Measurements from ENCODE around the gene TCEA3. TPM values are rescaled to one million over a fixed set of nuclear protein-coding genes. Genes with fewer than 3 reads are reported as not detected.

Gene TCEA3
- total and polyA plus RNA-seq, 4 experiments from 2014 or later: 22.7 to 30.8 (median 28.3) TPM

DNA sequence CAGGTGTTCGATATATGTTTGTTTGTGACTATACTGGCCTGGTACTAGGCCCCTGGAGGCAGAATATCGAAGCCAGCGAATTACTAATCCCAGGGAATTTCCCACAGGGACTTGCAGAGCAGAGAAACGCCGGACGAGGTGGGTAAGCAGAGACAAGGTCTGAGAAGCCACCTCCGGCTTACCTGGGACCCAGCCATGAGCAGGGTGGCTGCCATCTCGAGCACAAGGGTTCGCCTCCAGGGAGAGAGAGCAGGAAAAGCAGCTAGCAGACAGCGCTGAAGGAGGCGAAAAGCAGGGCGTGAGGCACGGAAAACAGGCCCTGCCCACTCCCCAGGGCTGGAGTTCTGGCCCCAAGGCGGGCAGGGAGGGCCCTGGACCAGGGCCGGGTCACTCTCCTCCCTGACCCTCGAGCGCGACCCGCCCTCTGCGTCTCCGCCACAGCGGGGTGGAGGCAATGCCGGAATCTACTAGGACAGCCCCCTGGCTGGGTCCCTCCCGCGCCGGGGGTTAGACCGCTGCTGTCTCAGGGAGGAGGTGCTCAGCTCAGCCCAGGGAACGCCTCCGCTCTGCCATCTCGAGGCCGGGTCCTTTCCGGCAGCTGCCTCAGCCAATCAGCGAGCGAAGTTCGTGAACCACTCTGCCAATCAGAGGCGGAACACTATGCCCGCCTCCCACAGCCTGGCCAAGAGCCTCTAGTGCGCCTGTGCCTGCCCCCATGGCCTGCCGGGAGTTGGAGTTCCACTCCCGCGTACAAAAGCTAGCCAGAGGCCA, 56.6 kb downstream of the TCEA3 start:
- peak overlapping the region; percentile 95 to 100 (median 98) for H3K27ac Mint-ChIP-seq

DNA sequence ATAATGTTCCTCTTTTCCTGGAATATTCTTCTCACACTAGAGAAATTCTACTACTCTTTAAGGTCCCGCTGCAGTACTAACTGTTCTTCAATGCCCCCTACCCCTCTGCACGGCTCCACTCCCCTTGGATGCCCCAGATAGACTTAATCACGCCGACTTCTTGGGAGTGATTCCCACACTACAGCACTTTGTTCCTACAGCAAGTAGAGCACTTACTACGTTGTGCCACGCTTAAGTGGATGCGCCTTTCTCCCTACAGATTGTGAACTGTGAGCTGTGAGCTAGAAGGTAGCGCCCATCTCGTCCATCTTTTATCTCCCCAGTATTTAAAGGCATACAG, 57.1 kb downstream of the TCEA3 start:
- intact Hi-C loops (cut with micrococcal nuclease): loop anchor here (5.0 to 10.0 kb wide), 2 partner anchors 327 to 1275 kb away; partner anchors contain the start of genes RPL11 and SRRM1
- ChIA-PET POLR2A (ENCODE audit: partially characterized antibody) (interaction anchor here (1.3 to 5.4 kb wide), 3 partner anchors 22 to 117 kb away, joined by 6 to 112 read pairs (median 8); partner anchors contain the start of genes ASAP3 and HNRNPR), CTCF (ENCODE audit: partially characterized antibody) (interaction anchor here (1.5 to 1.7 kb wide), 2 partner anchors 23 to 130 kb away, joined by 3 to 11 read pairs; partner anchors contain the start of gene HNRNPR)
- Histone ChIP-seq H3K27ac (ENCODE audit: low read depth, low read length) (peak overlapping the region; percentile 89), H3K4me1 (ENCODE audit: insufficient read depth, low read length) (peaks cover 22% of the 10 kb centered on the region), H3K4me3 (ENCODE audit: low read length in 2 of 2) (peak overlapping the region; percentile 98 to 100), H3K27me3 (ENCODE audit: insufficient read depth, low read length) (no peaks in the 10 kb centered on the region), H3K36me3 (ENCODE audit: insufficient read depth, low read length) (peaks cover 8% of the 10 kb centered on the region), H3K9me3 (ENCODE audit: control insufficient read depth in 1 of 2, low read length in 2 of 2) (peaks cover 3 to 7% of the 10 kb centered on the region in 2 donors)
- H3K4me1 Mint-ChIP-seq: peaks cover 17 to 46% (median 28%) of the 10 kb centered on the region in 4 donors
- H3K27me3 Mint-ChIP-seq: no peaks in the 10 kb centered on the region
- DNase-seq: peak in 2 of 5 donors; percentile 3 to 39
- H3K9me3 Mint-ChIP-seq: peaks cover 0 to 24% (median 12%) of the 10 kb centered on the region in 8 donors
- H3K4me3 Mint-ChIP-seq: peak overlapping the region; percentile 96 to 99 (median 99)
- H3K36me3 Mint-ChIP-seq: peaks cover 32 to 44% of the 10 kb centered on the region in 2 donors
- H3K27ac Mint-ChIP-seq: peak overlapping the region; percentile 91 to 100 (median 96)

More for the DNA sequence above, 56.6 kb downstream of the TCEA3 start:
- intact Hi-C loops (cut with micrococcal nuclease): loop anchor here (1.0 to 10.0 kb wide), 5 partner anchors 24 to 1274 kb away; partner anchors contain the start of genes ASAP3, HNRNPR, RPL11 and SRRM1
- ChIA-PET CTCF (ENCODE audit: partially characterized antibody) (interaction anchor here (0.7 to 1.7 kb wide), 7 partner anchors 14 to 323 kb away, joined by 3 to 11 read pairs (median 3); partner anchors contain the start of gene HNRNPR), POLR2A (ENCODE audit: partially characterized antibody) (interaction anchor here (0.6 to 5.4 kb wide), 15 partner anchors 11 to 1595 kb away, joined by 3 to 112 read pairs (median 6); partner anchors contain the start of genes ASAP3, HNRNPR, LUZP1 and RPL11)
- peak overlapping the region; percentile 89 for H3K27ac ChIP-seq (ENCODE audit: low read depth, low read length)
- H3K27me3 ChIP-seq (ENCODE audit: insufficient read depth, low read length): no peaks in the 10 kb centered on the region
- peaks cover 22% of the 10 kb centered on the region for H3K4me1 ChIP-seq (ENCODE audit: insufficient read depth, low read length)
- Mint-ChIP-seq H3K4me3 (peak overlapping the region; percentile 96 to 99 (median 99)), H3K36me3 (peaks cover 27 to 39% of the 10 kb centered on the region in 2 donors), H3K27me3 (no peaks in the 10 kb centered on the region), H3K9me3 (peaks cover 0 to 18% (median 7%) of the 10 kb centered on the region in 8 donors), H3K4me1 (peaks cover 17 to 46% (median 28%) of the 10 kb centered on the region in 4 donors)
- H3K9me3 ChIP-seq (ENCODE audit: control insufficient read depth in 1 of 2, low read length in 2 of 2): peaks cover 0 to 1% of the 10 kb centered on the region in 2 donors
- DNase-seq: peak; percentile 96 to 99 (median 98)
- peak overlapping the region; percentile 98 to 100 for H3K4me3 ChIP-seq (ENCODE audit: low read length in 2 of 2)
- peaks cover 2% of the 10 kb centered on the region for H3K36me3 ChIP-seq (ENCODE audit: insufficient read depth, low read length)

DNA sequence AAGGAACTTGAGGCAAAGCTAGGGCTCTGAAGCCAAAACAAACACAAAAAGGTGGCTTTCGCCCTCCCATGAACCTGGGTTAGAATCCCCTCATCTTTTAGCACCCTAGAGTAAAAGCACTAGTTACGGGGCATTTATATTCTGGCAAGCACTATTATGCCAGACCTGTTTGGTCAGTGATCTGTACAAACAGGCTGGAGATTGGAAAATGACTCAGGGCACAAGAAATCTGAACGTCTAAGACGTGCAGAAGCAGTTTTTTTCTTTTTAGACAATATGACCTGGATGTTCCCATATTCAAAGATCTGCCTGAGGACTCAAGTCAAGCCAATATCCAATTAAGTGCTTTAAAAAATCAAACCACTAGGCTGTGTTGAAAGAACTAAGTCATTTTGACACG, 58.0 kb downstream of the TCEA3 start:
- ChIA-PET POLR2A (ENCODE audit: partially characterized antibody) (interaction anchor here (1.5 to 5.4 kb wide), 3 partner anchors 21 to 117 kb away, joined by 3 to 112 read pairs (median 8); partner anchors contain the start of genes ASAP3 and HNRNPR), CTCF (ENCODE audit: partially characterized antibody) (interaction anchor here (0.7 kb wide), 1 partner anchor 270 kb away, joined by 3 read pairs; no protein-coding TSS in a partner anchor)
- H3K36me3 ChIP-seq (ENCODE audit: insufficient read depth, low read length): peaks cover 14% of the 10 kb centered on the region
- H3K4me3 ChIP-seq (ENCODE audit: low read length in 2 of 2): no peak overlapping the region
- no peaks in the 10 kb centered on the region for H3K27me3 Mint-ChIP-seq
- H3K27ac Mint-ChIP-seq: peak overlapping the region in 3 of 7 donors; percentile 6 to 95 (median 18)
- peak overlapping the region in 7 of 8 donors; percentile 42 to 99 (median 99) for H3K4me3 Mint-ChIP-seq
- H3K9me3 ChIP-seq (ENCODE audit: control insufficient read depth in 1 of 2, low read length in 2 of 2): peaks cover 10 to 15% of the 10 kb centered on the region in 2 donors
- no peak for DNase-seq
- H3K4me1 Mint-ChIP-seq: peaks cover 17 to 46% (median 28%) of the 10 kb centered on the region in 4 donors
- peaks cover 2 to 32% (median 21%) of the 10 kb centered on the region in 8 donors for H3K9me3 Mint-ChIP-seq
- H3K27ac ChIP-seq (ENCODE audit: low read depth, low read length): no peak overlapping the region
- H3K36me3 Mint-ChIP-seq: peaks cover 40 to 53% of the 10 kb centered on the region in 2 donors
- H3K4me1 ChIP-seq (ENCODE audit: insufficient read depth, low read length): peaks cover 22% of the 10 kb centered on the region
- intact Hi-C loops (cut with micrococcal nuclease): loop anchor here (5.0 to 10.0 kb wide), 2 partner anchors 328 to 1276 kb away; partner anchors contain the start of genes RPL11 and SRRM1
- no peaks in the 10 kb centered on the region for H3K27me3 ChIP-seq (ENCODE audit: insufficient read depth, low read length)

DNA sequence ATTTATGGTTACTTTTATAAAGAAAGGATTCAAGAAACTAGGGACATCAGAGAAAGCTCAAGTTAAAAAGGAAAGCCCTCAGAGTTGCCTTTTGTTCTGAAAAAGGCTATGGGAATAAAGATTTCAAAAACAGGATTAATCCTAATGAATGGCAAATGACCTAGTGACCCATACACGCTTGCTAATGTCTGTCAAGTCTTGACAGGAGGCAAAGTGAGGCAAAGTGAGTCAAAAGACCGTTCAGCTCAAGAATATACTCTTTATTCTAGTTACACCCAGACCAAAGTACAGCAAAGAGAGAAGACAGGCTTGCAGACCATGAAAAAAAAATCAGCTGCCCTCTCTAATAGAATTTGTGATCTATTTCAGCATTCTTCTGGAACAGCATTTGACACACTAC, 58.4 kb downstream of the TCEA3 start:
- H3K27me3 Mint-ChIP-seq: no peaks in the 10 kb centered on the region
- peaks cover 22% of the 10 kb centered on the region for H3K4me1 ChIP-seq (ENCODE audit: insufficient read depth, low read length)
- no peaks in the 10 kb centered on the region for H3K27me3 ChIP-seq (ENCODE audit: insufficient read depth, low read length)
- POLR2A ChIA-PET (ENCODE audit: partially characterized antibody): interaction anchor here (1.5 to 5.4 kb wide), 2 partner anchors 21 to 28 kb away, joined by 3 to 112 read pairs; partner anchors contain the start of gene HNRNPR
- intact Hi-C loops (cut with micrococcal nuclease): loop anchor here (5.0 to 10.0 kb wide), 2 partner anchors 329 to 1276 kb away; partner anchors contain the start of genes RPL11 and SRRM1
- H3K4me3 Mint-ChIP-seq: peak overlapping the region in 6 of 8 donors; percentile 15 to 99 (median 46)
- peaks cover 44 to 57% of the 10 kb centered on the region in 2 donors for H3K36me3 Mint-ChIP-seq
- CTCF ChIA-PET (ENCODE audit: partially characterized antibody): interaction anchor here (0.7 kb wide), 1 partner anchor 271 kb away, joined by 3 read pairs; no protein-coding TSS in a partner anchor
- no peak overlapping the region for H3K4me3 ChIP-seq (ENCODE audit: low read length in 2 of 2)
- no peak for DNase-seq
- no peak overlapping the region for H3K27ac ChIP-seq (ENCODE audit: low read depth, low read length)
- H3K9me3 Mint-ChIP-seq: peaks cover 2 to 36% (median 25%) of the 10 kb centered on the region in 8 donors
- peaks cover 14% of the 10 kb centered on the region for H3K36me3 ChIP-seq (ENCODE audit: insufficient read depth, low read length)
- H3K9me3 ChIP-seq (ENCODE audit: control insufficient read depth in 1 of 2, low read length in 2 of 2): peaks cover 12 to 19% of the 10 kb centered on the region in 2 donors
- H3K4me1 Mint-ChIP-seq: peaks cover 17 to 46% (median 28%) of the 10 kb centered on the region in 4 donors
- peak overlapping the region in 3 of 7 donors; percentile 15 to 95 (median 18) for H3K27ac Mint-ChIP-seq

DNA sequence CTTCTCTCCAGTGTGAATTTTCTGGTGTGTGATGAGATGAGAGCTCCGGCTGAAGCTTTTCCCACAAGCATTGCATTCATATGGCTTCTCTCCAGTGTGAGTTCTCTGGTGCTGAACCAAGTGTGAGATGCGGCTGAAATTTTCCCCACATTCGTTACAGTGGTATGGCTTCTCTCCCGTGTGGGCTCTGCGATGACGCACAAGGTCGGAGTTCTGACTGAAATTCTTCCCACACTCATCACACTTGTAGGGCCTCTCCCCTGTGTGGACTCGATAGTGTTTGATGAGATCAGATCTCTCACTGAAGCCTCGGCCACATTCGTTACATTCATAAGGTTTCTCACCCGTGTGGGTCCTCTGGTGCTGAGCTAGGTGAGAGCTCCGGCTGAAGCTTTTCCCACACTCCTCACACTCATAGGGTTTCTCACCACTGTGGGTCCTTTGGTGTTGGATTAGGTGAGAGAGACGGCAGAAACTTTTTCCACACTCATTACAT, 62.3 kb downstream of the TCEA3 start:
- peaks cover 2 to 68% (median 45%) of the 10 kb centered on the region in 8 donors for H3K9me3 Mint-ChIP-seq
- H3K27ac ChIP-seq (ENCODE audit: low read depth, low read length): no peak overlapping the region
- peaks cover 12 to 25% of the 10 kb centered on the region in 2 donors for H3K9me3 ChIP-seq (ENCODE audit: control insufficient read depth in 1 of 2, low read length in 2 of 2)
- no peak overlapping the region for H3K4me3 Mint-ChIP-seq
- no peak for DNase-seq
- no peak overlapping the region for H3K27ac Mint-ChIP-seq
- peaks cover 14% of the 10 kb centered on the region for H3K36me3 ChIP-seq (ENCODE audit: insufficient read depth, low read length)
- peaks cover 10 to 15% (median 13%) of the 10 kb centered on the region in 4 donors for H3K4me1 Mint-ChIP-seq
- H3K4me1 ChIP-seq (ENCODE audit: insufficient read depth, low read length): peaks cover 5% of the 10 kb centered on the region
- CTCF ChIA-PET (ENCODE audit: partially characterized antibody): interaction anchor here (0.6 kb wide), 1 partner anchor 8 kb away, joined by 3 read pairs; no protein-coding TSS in a partner anchor
- H3K27me3 Mint-ChIP-seq: no peaks in the 10 kb centered on the region
- H3K4me3 ChIP-seq (ENCODE audit: low read length in 2 of 2): no peak overlapping the region
- intact Hi-C loops (cut with micrococcal nuclease): loop anchor here (10.0 kb wide), 1 partner anchor 333 kb away; the partner anchor contains the start of gene RPL11
- H3K27me3 ChIP-seq (ENCODE audit: insufficient read depth, low read length): no peaks in the 10 kb centered on the region
- POLR2A ChIA-PET (ENCODE audit: partially characterized antibody): interaction anchor here (2.2 kb wide), 1 partner anchor 18 kb away, joined by 7 read pairs; the partner anchor contains the start of gene HNRNPR
- H3K36me3 Mint-ChIP-seq: peaks cover 60 to 70% of the 10 kb centered on the region in 2 donors

DNA sequence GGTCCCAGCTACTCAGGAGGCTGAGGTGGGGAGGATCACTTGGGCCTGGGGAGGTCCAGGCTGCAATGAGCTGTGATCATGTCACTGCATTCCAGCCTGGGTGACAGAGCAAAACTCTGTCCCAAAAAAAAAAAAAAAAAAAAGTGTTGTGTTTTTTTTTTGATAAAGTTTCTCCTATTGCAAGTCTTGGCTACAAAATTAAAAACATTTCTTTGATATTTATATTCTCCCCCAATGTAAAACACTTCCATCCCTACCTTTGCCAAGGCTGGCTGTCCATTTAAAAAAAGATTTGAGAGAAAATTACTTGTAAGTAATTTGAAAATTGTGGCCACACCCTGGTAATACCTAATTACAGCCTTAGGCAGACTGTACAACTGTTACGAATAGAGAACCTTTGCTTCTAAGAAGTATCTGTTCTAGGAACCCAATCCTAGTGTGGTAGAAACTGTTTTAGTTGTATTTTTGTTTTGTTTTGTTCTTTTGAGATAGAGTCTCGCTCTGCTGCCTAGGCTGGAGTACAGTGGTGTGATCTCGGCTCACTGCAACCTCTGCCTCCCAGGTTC, 66.2 kb downstream of the TCEA3 start:
- H3K4me1 Mint-ChIP-seq: peaks cover 0 to 6% (median 4%) of the 10 kb centered on the region in 4 donors
- Histone ChIP-seq H3K27me3 (ENCODE audit: insufficient read depth, low read length) (no peaks in the 10 kb centered on the region), H3K4me1 (ENCODE audit: insufficient read depth, low read length) (no peaks in the 10 kb centered on the region), H3K4me3 (ENCODE audit: low read length in 2 of 2) (no peak overlapping the region), H3K9me3 (ENCODE audit: control insufficient read depth in 1 of 2, low read length in 2 of 2) (peaks cover 12 to 25% of the 10 kb centered on the region in 2 donors), H3K27ac (ENCODE audit: low read depth, low read length) (no peak overlapping the region), H3K36me3 (ENCODE audit: insufficient read depth, low read length) (peaks cover 14% of the 10 kb centered on the region)
- intact Hi-C loops (cut with micrococcal nuclease): no loop called here
- no peak overlapping the region for H3K4me3 Mint-ChIP-seq
- CTCF ChIA-PET (ENCODE audit: partially characterized antibody): no interaction called here
- no peak overlapping the region for H3K27ac Mint-ChIP-seq
- H3K36me3 Mint-ChIP-seq: peaks cover 45 to 56% of the 10 kb centered on the region in 2 donors
- POLR2A ChIA-PET (ENCODE audit: partially characterized antibody): interaction anchor here (1.2 kb wide), 1 partner anchor 14 kb away, joined by 3 read pairs; the partner anchor contains the start of gene HNRNPR
- DNase-seq: no peak
- H3K27me3 Mint-ChIP-seq: no peaks in the 10 kb centered on the region
- H3K9me3 Mint-ChIP-seq: peaks cover 2 to 54% (median 41%) of the 10 kb centered on the region in 8 donors
